Measurements from ENCODE around the gene ZNF407.
A peak's percentile ranks its signal among the peaks of the same experiment; 100 is the strongest.
"Not testable (repeated sequence)": the region's sequence is repeated elsewhere in the genome, so short reads cannot be mapped to it uniquely, and the experiment has no call there.

ZNF407 gene

GRCh38 chr18:74963820-74964446 is 366.3 kb downstream of the ZNF407 start:
- WGBS (ENCODE audit: extremely low coverage, insufficient coverage, low lambda C conversion rate) = no CpG with 5 or more reads among the region's 7 CpGs
- no peak overlapping the region for H3K4me2 ChIP-seq (ENCODE audit: low read length)
- H3K79me2 ChIP-seq (ENCODE audit: control insufficient read depth, insufficient read depth, low read length) = no peaks in the 10 kb centered on the region
- no peaks in the 10 kb centered on the region for H3K27me3 ChIP-seq (ENCODE audit: insufficient read depth, low read length, poor library complexity)
- no peak overlapping the region for H4K5ac ChIP-seq (ENCODE audit: low read length)
- peak; percentile 66 for DNase-seq
- H2BK5ac ChIP-seq (ENCODE audit: low read length) = no peak overlapping the region
- no peaks in the 10 kb centered on the region for H3K79me1 ChIP-seq (ENCODE audit: low read length)
- H3K27ac ChIP-seq (ENCODE audit: low read depth, low read length) = no peak overlapping the region
- no peak overlapping the region for H2BK120ac ChIP-seq (ENCODE audit: low read depth, low read length)
- H3K4me3 ChIP-seq (ENCODE audit: low read length) = no peak overlapping the region
- H3K4ac ChIP-seq (ENCODE audit: low read depth, low read length) = no peak overlapping the region
- H3K9ac ChIP-seq (ENCODE audit: low read length) = no peak overlapping the region
- no peak overlapping the region for H3K18ac ChIP-seq (ENCODE audit: low read length)
- no peaks in the 10 kb centered on the region for H3K4me1 ChIP-seq (ENCODE audit: control insufficient read depth, low read depth, low read length)
- H2BK15ac ChIP-seq (replicated peaks; ENCODE audit: low read depth) = no peak overlapping the region
- H3K23ac ChIP-seq (ENCODE audit: low read length) = no peak overlapping the region
- H3K36me3 ChIP-seq (ENCODE audit: control insufficient read depth, insufficient read depth, low read length) = no peaks in the 10 kb centered on the region
- peak overlapping the region; percentile 44 for H3K56ac ChIP-seq (ENCODE audit: low read length)
- H2AK5ac ChIP-seq (ENCODE audit: low read length) = no peak overlapping the region
- no peak overlapping the region for H4K8ac ChIP-seq (ENCODE audit: low read depth, low read length)

GRCh38 chr18:74965682-74966081 is 368.0 kb downstream of the ZNF407 start:
- Histone ChIP-seq H3K18ac (ENCODE audit: low read length) (no peak overlapping the region), H2BK120ac (ENCODE audit: low read depth, low read length) (no peak overlapping the region), H3K79me2 (ENCODE audit: control insufficient read depth, insufficient read depth, low read length) (no peaks in the 10 kb centered on the region), H3K56ac (ENCODE audit: low read length) (no peak overlapping the region), H3K79me1 (ENCODE audit: low read length) (no peaks in the 10 kb centered on the region), H4K5ac (ENCODE audit: low read length) (no peak overlapping the region), H3K4me2 (ENCODE audit: low read length) (no peak overlapping the region), H4K8ac (ENCODE audit: low read depth, low read length) (no peak overlapping the region), H3K27ac (ENCODE audit: low read depth, low read length) (no peak overlapping the region), H3K9ac (ENCODE audit: low read length) (no peak overlapping the region), H2AK5ac (ENCODE audit: low read length) (no peak overlapping the region), H3K4me1 (ENCODE audit: control insufficient read depth, low read depth, low read length) (no peaks in the 10 kb centered on the region), H2BK5ac (ENCODE audit: low read length) (no peak overlapping the region), H2BK15ac (replicated peaks; ENCODE audit: low read depth) (no peak overlapping the region), H3K23ac (ENCODE audit: low read length) (no peak overlapping the region), H3K4me3 (ENCODE audit: low read length) (no peak overlapping the region), H3K4ac (ENCODE audit: low read depth, low read length) (no peak overlapping the region), H3K27me3 (ENCODE audit: insufficient read depth, low read length, poor library complexity) (no peaks in the 10 kb centered on the region), H3K36me3 (ENCODE audit: control insufficient read depth, insufficient read depth, low read length) (no peaks in the 10 kb centered on the region)
- WGBS (ENCODE audit: extremely low coverage, insufficient coverage, low lambda C conversion rate) = no CpG with 5 or more reads among the region's 1 CpG
- DNase-seq = no peak

GRCh38 chr18:74967438-74967837 is 369.8 kb downstream of the ZNF407 start:
- no peaks in the 10 kb centered on the region for H3K79me2 ChIP-seq (ENCODE audit: control insufficient read depth, insufficient read depth, low read length)
- H2BK15ac ChIP-seq (replicated peaks; ENCODE audit: low read depth) = no peak overlapping the region
- no peak overlapping the region for H2BK5ac ChIP-seq (ENCODE audit: low read length)
- no peaks in the 10 kb centered on the region for H3K79me1 ChIP-seq (ENCODE audit: low read length)
- no peak overlapping the region for H2BK120ac ChIP-seq (ENCODE audit: low read depth, low read length)
- H3K27me3 ChIP-seq (ENCODE audit: insufficient read depth, low read length, poor library complexity) = no peaks in the 10 kb centered on the region
- DNase-seq = no peak
- H3K4me1 ChIP-seq (ENCODE audit: control insufficient read depth, low read depth, low read length) = peaks cover 2% of the 10 kb centered on the region
- no peak overlapping the region for H3K27ac ChIP-seq (ENCODE audit: low read depth, low read length)
- no peak overlapping the region for H3K9ac ChIP-seq (ENCODE audit: low read length)
- no peak overlapping the region for H4K8ac ChIP-seq (ENCODE audit: low read depth, low read length)
- H3K4me3 ChIP-seq (ENCODE audit: low read length) = no peak overlapping the region
- H3K36me3 ChIP-seq (ENCODE audit: control insufficient read depth, insufficient read depth, low read length) = no peaks in the 10 kb centered on the region
- H3K23ac ChIP-seq (ENCODE audit: low read length) = no peak overlapping the region
- WGBS (ENCODE audit: extremely low coverage, insufficient coverage, low lambda C conversion rate) = no CpG with 5 or more reads among the region's 3 CpGs
- H3K56ac ChIP-seq (ENCODE audit: low read length) = no peak overlapping the region
- H3K4ac ChIP-seq (ENCODE audit: low read depth, low read length) = no peak overlapping the region
- H3K18ac ChIP-seq (ENCODE audit: low read length) = no peak overlapping the region
- no peak overlapping the region for H3K4me2 ChIP-seq (ENCODE audit: low read length)
- H4K5ac ChIP-seq (ENCODE audit: low read length) = no peak overlapping the region
- no peak overlapping the region for H2AK5ac ChIP-seq (ENCODE audit: low read length)

- no peak for DNase-seq
These were observed 370.3 kb downstream of the ZNF407 start for GRCh38 chr18:74967979-74968378.

GRCh38 chr18:74971358-74971757 is 373.7 kb downstream of the ZNF407 start:
- H3K4me3 ChIP-seq (ENCODE audit: low read length); H4K5ac ChIP-seq (ENCODE audit: low read length); H3K4ac ChIP-seq (ENCODE audit: low read depth, low read length); DNase-seq; H3K9ac ChIP-seq (ENCODE audit: low read length); H3K56ac ChIP-seq (ENCODE audit: low read length); H3K27me3 ChIP-seq (ENCODE audit: insufficient read depth, low read length, poor library complexity); H3K4me2 ChIP-seq (ENCODE audit: low read length); H4K8ac ChIP-seq (ENCODE audit: low read depth, low read length); H3K79me2 ChIP-seq (ENCODE audit: control insufficient read depth, insufficient read depth, low read length); H2BK5ac ChIP-seq (ENCODE audit: low read length); H2AK5ac ChIP-seq (ENCODE audit: low read length); H3K4me1 ChIP-seq (ENCODE audit: control insufficient read depth, low read depth, low read length); H2BK15ac ChIP-seq (replicated peaks; ENCODE audit: low read depth); H3K27ac ChIP-seq (ENCODE audit: low read depth, low read length); H3K23ac ChIP-seq (ENCODE audit: low read length); H3K79me1 ChIP-seq (ENCODE audit: low read length); H3K18ac ChIP-seq (ENCODE audit: low read length); H2BK120ac ChIP-seq (ENCODE audit: low read depth, low read length); H3K36me3 ChIP-seq (ENCODE audit: control insufficient read depth, insufficient read depth, low read length): not testable (repeated sequence)
- no CpG with 5 or more reads among the region's 4 CpGs for WGBS (ENCODE audit: extremely low coverage, insufficient coverage, low lambda C conversion rate)

More at GRCh38 chr18:74967979-74968378, 370.3 kb downstream of the ZNF407 start:
- peaks cover 2% of the 10 kb centered on the region for H3K4me1 ChIP-seq (ENCODE audit: control insufficient read depth, low read depth, low read length)
- no peaks in the 10 kb centered on the region for H3K27me3 ChIP-seq (ENCODE audit: insufficient read depth, low read length, poor library complexity)
- H2BK120ac ChIP-seq (ENCODE audit: low read depth, low read length) = no peak overlapping the region
- no peak overlapping the region for H4K5ac ChIP-seq (ENCODE audit: low read length)
- H3K36me3 ChIP-seq (ENCODE audit: control insufficient read depth, insufficient read depth, low read length) = no peaks in the 10 kb centered on the region
- H3K27ac ChIP-seq (ENCODE audit: low read depth, low read length) = no peak overlapping the region
- no peak overlapping the region for H3K4ac ChIP-seq (ENCODE audit: low read depth, low read length)
- no peak overlapping the region for H3K56ac ChIP-seq (ENCODE audit: low read length)
- no peaks in the 10 kb centered on the region for H3K79me1 ChIP-seq (ENCODE audit: low read length)
- no peaks in the 10 kb centered on the region for H3K79me2 ChIP-seq (ENCODE audit: control insufficient read depth, insufficient read depth, low read length)
- no peak overlapping the region for H4K8ac ChIP-seq (ENCODE audit: low read depth, low read length)
- no peak overlapping the region for H2BK5ac ChIP-seq (ENCODE audit: low read length)
- no peak overlapping the region for H3K9ac ChIP-seq (ENCODE audit: low read length)
- H3K4me3 ChIP-seq (ENCODE audit: low read length) = no peak overlapping the region
- WGBS (ENCODE audit: extremely low coverage, insufficient coverage, low lambda C conversion rate) = no CpG with 5 or more reads among the region's 2 CpGs
- no peak overlapping the region for H2AK5ac ChIP-seq (ENCODE audit: low read length)
- no peak overlapping the region for H3K18ac ChIP-seq (ENCODE audit: low read length)
- no peak overlapping the region for H2BK15ac ChIP-seq (replicated peaks; ENCODE audit: low read depth)
- no peak overlapping the region for H3K4me2 ChIP-seq (ENCODE audit: low read length)
- H3K23ac ChIP-seq (ENCODE audit: low read length) = no peak overlapping the region

GRCh38 chr18:74971776-74972175 is 374.1 kb downstream of the ZNF407 start:
- DNase-seq; H3K79me2 ChIP-seq (ENCODE audit: control insufficient read depth, insufficient read depth, low read length); H2BK15ac ChIP-seq (replicated peaks; ENCODE audit: low read depth); H2AK5ac ChIP-seq (ENCODE audit: low read length); H3K23ac ChIP-seq (ENCODE audit: low read length); H3K9ac ChIP-seq (ENCODE audit: low read length); H3K4me1 ChIP-seq (ENCODE audit: control insufficient read depth, low read depth, low read length); H2BK120ac ChIP-seq (ENCODE audit: low read depth, low read length); H3K79me1 ChIP-seq (ENCODE audit: low read length); H3K27me3 ChIP-seq (ENCODE audit: insufficient read depth, low read length, poor library complexity); H3K56ac ChIP-seq (ENCODE audit: low read length); H3K4me2 ChIP-seq (ENCODE audit: low read length); H3K36me3 ChIP-seq (ENCODE audit: control insufficient read depth, insufficient read depth, low read length); H4K5ac ChIP-seq (ENCODE audit: low read length); H3K4ac ChIP-seq (ENCODE audit: low read depth, low read length); H3K27ac ChIP-seq (ENCODE audit: low read depth, low read length); H2BK5ac ChIP-seq (ENCODE audit: low read length); H4K8ac ChIP-seq (ENCODE audit: low read depth, low read length); H3K4me3 ChIP-seq (ENCODE audit: low read length); H3K18ac ChIP-seq (ENCODE audit: low read length): not testable (repeated sequence)
- no CpG with 5 or more reads among the region's 2 CpGs for WGBS (ENCODE audit: extremely low coverage, insufficient coverage, low lambda C conversion rate)
